ENCODE measurements around the gene POLD1.

GRCh38 chr19:50412419-50412818 is 28.3 kb downstream of the POLD1 start:
- no peak for TF ChIP-seq CTCF (IDR thresholded peaks at IDR 0.05; ENCODE audit: poor library complexity)
- TF ChIP-seq EZH2phosphoT487 (IDR thresholded peaks at IDR 0.05; ENCODE audit: low read depth, severe bottlenecking, unreplicated experiment) = no peak
- TF ChIP-seq EZH2 (IDR thresholded peaks at IDR 0.05; ENCODE audit: borderline replicate concordance) = no peak

Measured in hepatocyte (in vitro differentiated cells).